SU-DHL-6 (cell line): ENCODE results near the gene MFSD2A.

Experiments used
- CTCF ChIP-seq: fragments of 200-600 bp; sonication (generic); IDR thresholded peaks from one replicate; pipeline ENCODE4 v1.5.1; 2017; ENCODE audit warnings: antibody characterized with exemption, mild to moderate bottlenecking, low read length, moderate library complexity; ENCODE audit not compliant: insufficient read depth, poor library complexity, severe bottlenecking
- EZH2phosphoT487 ChIP-seq: fragments of 200-600 bp; sonication (generic), shearing (Covaris generic); conservative IDR thresholded peaks from 2 replicates; pipeline ENCODE4 v1.6.1; 2018; ENCODE audit warnings: mild to moderate bottlenecking, antibody characterized with exemption, low read length, moderate library complexity, mixed read lengths

DNA sequence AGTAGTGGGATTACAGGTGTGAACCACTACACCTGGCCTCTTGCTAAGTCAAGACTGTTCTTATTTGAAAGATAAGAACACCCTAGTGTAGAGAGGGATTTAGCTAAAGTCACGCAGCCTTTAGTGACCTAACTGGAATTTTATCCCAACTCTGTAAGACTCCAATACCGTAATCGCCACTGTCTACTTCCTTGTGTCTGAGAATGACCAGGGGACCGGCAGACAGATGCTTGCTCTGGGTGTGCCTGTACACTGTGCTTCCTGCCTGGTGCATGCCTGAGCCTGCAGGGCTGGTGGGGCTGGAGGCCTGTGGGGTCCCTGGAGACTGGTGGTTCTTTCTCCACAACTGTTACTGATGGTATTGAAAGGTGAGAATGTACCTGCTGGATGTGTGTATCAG is 15.3 kb downstream of the MFSD2A start:
- no peak for TF ChIP-seq CTCF
- TF ChIP-seq EZH2phosphoT487 = no peak
